ENCODE results near the gene SERP2.

SERP2 gene

GRCh38 chr13:44389060-44389666, 15.5 kb downstream of the SERP2 start:
- no peak for DNase-seq

DNA sequence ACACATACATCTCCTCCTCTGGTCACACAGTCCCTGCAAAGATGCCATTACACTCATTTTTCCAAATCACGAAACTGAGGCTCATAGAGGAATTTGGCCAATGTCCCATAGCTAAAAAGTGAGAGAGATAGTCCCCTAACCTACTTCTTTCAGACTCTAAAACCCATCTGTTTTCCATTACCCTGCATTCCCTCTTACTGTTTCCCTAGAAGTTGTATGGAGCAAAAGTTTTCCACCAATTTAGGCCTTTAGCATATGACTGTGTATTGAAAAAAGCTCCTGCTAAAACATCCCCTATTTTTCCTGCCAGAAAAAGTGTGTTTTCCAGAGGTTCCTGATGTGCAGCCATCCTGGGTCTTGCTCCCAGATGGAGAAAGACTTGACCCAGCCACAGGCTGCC, 16.3 kb downstream of the SERP2 start:
- no peak for DNase-seq

GRCh38 chr13:44393391-44393790, 19.8 kb downstream of the SERP2 start:
- no peak for DNase-seq

DNA sequence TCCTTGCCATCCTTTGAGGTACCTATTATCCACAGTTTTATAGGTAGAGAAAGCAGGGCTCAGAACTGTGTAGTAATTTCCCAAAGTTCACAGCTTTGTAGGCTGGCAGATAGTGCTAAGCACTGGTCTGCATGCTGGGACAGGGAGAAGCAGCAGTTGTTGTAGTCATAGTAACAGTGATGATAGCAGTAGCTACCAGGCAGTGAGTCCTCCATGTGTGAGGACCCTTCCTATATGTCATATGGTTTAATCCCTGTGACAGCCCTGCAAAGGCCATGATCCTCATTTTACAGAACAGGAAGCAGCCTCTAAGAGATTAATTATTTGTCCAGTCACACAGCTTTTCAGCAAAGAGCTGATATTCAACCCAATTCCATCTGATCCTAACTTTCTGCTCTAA, 21.0 kb downstream of the SERP2 start:
- DNase-seq, result no peak

DNA sequence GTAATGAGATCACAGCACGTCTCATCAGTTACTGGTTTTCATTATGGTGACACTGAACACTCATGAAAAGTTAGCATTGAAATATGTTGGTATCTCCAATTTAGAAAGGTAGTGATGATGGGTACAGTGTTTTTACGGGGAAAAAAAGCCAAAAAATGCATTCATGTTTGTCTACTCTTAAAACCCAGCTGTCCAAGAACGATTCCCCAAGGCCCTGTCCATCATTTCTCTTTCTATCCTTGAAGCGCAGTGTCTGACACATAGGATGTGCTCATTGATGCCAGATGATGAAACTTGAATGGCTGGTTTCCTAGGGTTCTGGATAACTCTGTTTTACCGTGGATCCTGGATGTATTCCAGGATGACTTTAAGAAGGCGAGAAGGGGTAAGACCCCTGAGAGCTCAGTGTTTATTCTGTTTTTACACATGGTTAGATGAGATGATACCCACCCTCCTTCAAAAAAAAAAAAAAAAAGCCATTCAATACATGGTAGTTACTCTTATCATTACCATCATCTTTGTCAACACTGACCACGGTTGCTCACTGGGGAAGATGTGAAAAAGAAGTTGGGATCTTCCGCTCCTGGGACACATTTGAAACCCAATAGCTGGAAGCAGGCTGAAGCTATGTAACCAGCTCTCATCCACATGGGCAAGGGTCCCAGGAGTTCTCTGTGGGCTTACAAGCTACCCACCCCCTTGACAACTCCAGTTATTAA, 22.5 kb downstream of the SERP2 start:
- no peak for DNase-seq

- no peak for DNase-seq
Observed at GRCh38 chr13:44396701-44397580, 23.3 kb downstream of the SERP2 start.

DNA sequence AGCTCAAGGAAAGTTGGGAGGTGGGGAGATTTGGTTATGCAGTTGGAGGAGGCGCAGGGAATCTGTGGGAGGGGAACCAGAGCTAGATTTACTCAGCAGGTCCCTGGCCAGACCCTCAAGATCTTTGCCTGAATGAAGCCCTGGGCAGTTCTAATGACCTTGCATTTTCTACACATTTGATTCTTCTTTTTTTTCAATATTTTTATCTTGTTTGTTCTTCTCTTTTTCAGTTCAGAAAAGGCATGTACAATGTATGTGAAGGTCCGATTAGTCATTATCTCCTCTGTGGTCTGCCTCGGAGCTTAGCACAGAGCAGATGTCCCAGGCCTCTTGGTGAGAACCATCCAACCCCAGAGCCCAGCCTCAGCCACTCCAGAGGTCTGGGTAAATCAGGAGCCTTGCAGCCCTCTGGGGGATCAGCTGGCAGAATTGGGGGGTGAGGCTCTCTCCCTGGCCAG, 24.2 kb downstream of the SERP2 start:
- no peak for DNase-seq

DNA sequence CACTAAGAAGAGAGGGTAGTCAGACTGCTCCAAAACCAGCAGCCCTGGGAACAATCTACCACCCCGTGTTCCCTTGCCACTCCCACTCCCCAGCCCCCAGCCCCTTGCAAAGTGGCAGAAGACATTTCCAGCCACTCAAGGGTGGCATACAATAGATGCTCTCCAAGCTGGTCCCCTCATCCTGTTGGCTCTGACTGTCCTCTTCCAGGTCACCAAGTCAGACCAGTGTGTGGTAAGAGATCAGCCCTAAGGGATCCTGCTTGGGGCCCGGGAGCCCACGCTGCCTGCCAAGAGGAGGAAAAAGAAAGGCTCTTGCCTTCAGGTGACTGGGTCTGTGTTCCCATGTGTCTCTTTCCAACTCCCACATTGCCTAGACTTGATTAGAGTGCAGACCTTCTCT, 25.0 kb downstream of the SERP2 start:
- no peak for DNase-seq

- DNase-seq, result no peak
Observed at GRCh38 chr13:44399074-44399473, 25.4 kb downstream of the SERP2 start.

GRCh38 chr13:44400736-44401135, 27.1 kb downstream of the SERP2 start:
- no peak for DNase-seq

DNA sequence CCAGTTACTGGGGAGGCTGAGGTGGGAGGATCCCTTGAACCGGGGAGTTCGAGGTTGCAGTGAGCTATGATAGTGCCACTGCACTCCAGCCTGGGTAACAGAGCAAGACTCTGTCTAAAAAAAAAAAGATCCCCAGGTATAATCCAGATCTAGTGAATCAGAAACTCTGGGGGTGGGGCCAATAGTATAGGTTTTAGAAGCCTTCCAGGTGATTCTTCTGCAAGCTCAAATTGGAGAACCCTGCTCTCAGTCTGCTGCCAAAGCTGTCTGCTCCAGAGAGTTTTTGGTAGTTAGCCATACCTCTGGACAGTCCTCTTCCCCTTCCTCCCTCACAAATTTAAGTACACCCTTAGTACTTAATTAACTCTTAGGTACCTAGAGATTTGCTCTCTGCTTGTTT, 28.0 kb downstream of the SERP2 start:
- no peak for DNase-seq

GRCh38 chr13:44402899-44403445, 29.3 kb downstream of the SERP2 start:
- no peak for DNase-seq

DNA sequence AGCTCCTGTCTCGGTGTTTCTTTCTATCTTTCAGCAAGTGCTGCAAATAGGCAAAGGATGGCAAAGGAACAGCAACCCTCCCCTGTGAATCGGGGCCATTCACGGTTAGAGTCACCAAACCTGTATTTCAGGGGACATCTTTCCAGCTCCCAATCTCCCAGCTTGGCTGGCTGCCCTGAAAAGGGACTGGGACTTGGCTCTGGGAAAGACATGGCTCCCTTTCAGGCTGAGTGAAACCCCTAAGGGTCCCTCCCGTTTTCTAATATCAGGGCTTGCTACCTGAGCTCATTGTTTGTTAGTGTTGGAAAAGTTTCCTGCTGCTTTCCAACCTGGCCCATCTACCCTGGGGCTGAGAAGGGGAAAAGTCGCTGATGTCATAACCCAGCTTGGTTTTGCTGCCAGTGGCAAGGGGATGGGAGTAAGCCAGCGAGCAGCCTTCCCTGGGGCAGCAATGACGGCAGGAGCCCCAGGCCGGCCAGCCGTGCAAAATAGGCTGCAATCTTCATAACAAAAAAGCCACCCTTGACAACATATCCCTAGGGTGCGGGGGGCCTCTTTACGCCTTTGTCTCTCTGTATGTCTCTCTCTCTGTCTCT, 29.9 kb downstream of the SERP2 start:
- no peak for DNase-seq

- no peak for DNase-seq
Observed at GRCh38 chr13:44404261-44405132, 30.9 kb downstream of the SERP2 start.

DNA sequence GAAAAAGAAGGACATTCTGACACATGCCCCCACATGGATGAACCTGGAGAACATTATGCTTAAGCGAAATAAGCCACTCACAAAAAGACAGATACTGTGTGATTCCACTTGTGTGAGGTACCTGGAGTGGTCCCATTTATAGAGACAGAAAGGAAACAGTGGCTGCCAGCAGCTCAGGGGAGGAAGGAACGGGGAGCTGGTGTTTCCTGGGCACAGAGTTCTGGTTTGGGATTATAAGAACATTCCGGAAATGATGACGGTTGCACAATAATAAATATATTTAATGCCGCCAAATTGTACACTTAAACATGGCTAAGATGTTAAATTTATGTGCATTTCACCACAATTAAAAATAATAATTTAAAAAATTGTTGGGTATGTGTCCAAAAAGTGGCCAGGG, 33.0 kb downstream of the SERP2 start:
- no peak for DNase-seq

GRCh38 chr13:44407379-44407778, 33.8 kb downstream of the SERP2 start:
- no peak for DNase-seq

- no peak for DNase-seq
Observed at GRCh38 chr13:44407891-44408290, 34.3 kb downstream of the SERP2 start.

GRCh38 chr13:44409595-44409994, 36.0 kb downstream of the SERP2 start:
- no peak for DNase-seq

GRCh38 chr13:44410328-44410859, 36.8 kb downstream of the SERP2 start:
- DNase-seq, result no peak

DNA sequence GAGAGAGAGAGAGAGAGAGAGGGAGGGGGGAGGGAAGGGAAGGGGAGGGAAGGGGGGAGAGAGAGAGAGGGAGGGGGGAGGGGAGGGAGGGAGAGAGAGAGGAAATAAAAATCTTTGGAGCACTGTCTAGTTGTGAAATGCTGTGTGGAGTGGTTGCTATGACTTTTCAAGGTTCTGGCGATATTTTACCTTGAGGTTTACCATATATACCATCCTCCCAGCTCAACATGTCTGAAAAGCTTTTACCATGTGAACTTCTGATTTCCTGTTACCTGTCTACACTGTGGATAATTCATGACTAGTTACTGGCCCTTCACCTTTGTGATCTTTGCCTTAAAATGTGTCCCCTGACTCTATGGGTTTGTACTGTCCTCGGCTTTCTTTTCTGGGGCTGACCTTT, 38.2 kb downstream of the SERP2 start:
- DNase-seq, result no peak

- no peak for DNase-seq
Observed at GRCh38 chr13:44412346-44412935, 38.8 kb downstream of the SERP2 start.
